Thyroid gland (tissue), 4 donors: ENCODE data around the gene PCDH15.

Experiments used
- POLR2A ChIP-seq, 2 donors: fragments of 450-650 bp; IDR thresholded peaks; one replicate each; pipeline ENCODE4 v1.6.1; 2017; ENCODE audit warnings: antibody characterized with exemption in 2 of 2, mild to moderate bottlenecking in 2 of 2, moderate library complexity in 1 of 2
- TF ChIP-seq, protein P1 (sequence below), 6 experiments: fragments of 200-600 bp in 3 of 6; fragments of 450-650 bp in 3 of 6; sonication (generic) in 3 of 6; IDR thresholded peaks; one replicate each; pipeline ENCODE4 v1.5.1; 2016 to 2019; ENCODE audit warnings: antibody characterized with exemption in 6 of 6, mild to moderate bottlenecking in 2 of 6, inconsistent platforms in 1 of 6, moderate library complexity in 1 of 6

GRCh38 chr10:54660397-54660796, 140.6 kb downstream of the PCDH15 start:
- TF ChIP-seq, protein P1, sequence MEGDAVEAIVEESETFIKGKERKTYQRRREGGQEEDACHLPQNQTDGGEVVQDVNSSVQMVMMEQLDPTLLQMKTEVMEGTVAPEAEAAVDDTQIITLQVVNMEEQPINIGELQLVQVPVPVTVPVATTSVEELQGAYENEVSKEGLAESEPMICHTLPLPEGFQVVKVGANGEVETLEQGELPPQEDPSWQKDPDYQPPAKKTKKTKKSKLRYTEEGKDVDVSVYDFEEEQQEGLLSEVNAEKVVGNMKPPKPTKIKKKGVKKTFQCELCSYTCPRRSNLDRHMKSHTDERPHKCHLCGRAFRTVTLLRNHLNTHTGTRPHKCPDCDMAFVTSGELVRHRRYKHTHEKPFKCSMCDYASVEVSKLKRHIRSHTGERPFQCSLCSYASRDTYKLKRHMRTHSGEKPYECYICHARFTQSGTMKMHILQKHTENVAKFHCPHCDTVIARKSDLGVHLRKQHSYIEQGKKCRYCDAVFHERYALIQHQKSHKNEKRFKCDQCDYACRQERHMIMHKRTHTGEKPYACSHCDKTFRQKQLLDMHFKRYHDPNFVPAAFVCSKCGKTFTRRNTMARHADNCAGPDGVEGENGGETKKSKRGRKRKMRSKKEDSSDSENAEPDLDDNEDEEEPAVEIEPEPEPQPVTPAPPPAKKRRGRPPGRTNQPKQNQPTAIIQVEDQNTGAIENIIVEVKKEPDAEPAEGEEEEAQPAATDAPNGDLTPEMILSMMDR (IDR thresholded peaks at IDR 0.05): no peak
- no peak for TF ChIP-seq POLR2A (IDR thresholded peaks at IDR 0.05)
